K562 (cell line): ENCODE results near the gene CDK11A. TPM values are rescaled to one million over a fixed set of nuclear protein-coding genes. Genes with fewer than 3 reads are reported as not detected.

Source experiments
- ARID1B ChIP-seq: fragments of 450-650 bp; IDR thresholded peaks from 2 replicates; pipeline ENCODE4 v1.6.1; 2016; ENCODE audit warnings: antibody characterized with exemption, mild to moderate bottlenecking, inconsistent platforms
- BCLAF1 ChIP-seq, 2 experiments: fragments of 450-650 bp in 1 of 2; IDR thresholded peaks; 2 replicates each; pipeline ENCODE4 v1.6.1; 2011 to 2017; ENCODE audit warnings: low read depth in 2 of 2, antibody characterized with exemption in 1 of 2, borderline replicate concordance in 1 of 2, low read length in 1 of 2, mild to moderate bottlenecking in 1 of 2, mixed read lengths in 1 of 2; ENCODE audit not compliant: control insufficient read depth in 1 of 2
- CC2D1A ChIP-seq: fragments of 450-650 bp; IDR thresholded peaks from 2 replicates; pipeline ENCODE4 v1.6.1; 2017; ENCODE audit warnings: mild to moderate bottlenecking
- GABPB1 ChIP-seq: sonication (generic); formaldehyde crosslinking; IDR thresholded peaks from 2 replicates; pipeline ENCODE4 v1.8.0; 2022; ENCODE audit warnings: mild to moderate bottlenecking, missing genetic modification reagents
- GMEB1 ChIP-seq: fragments of 250-450 bp; sonication (Bioruptor Pico); IDR thresholded peaks from 2 replicates; pipeline ENCODE4 v1.4.0; 2020; ENCODE audit warnings: mild to moderate bottlenecking
- POLR2A ChIP-seq: fragments of 450-650 bp; conservative IDR thresholded peaks from 2 replicates; pipeline ENCODE4 v1.6.1; 2016
- SIN3B ChIP-seq: fragments of 450-650 bp; IDR thresholded peaks from 2 replicates; pipeline ENCODE4 v1.6.1; 2017; ENCODE audit warnings: low read depth, mild to moderate bottlenecking, moderate library complexity
- SIX5 ChIP-seq, 2 experiments: IDR thresholded peaks; 2 replicates each; pipeline ENCODE4 v1.6.1; 2011; ENCODE audit warnings: low read length in 2 of 2, borderline replicate concordance in 1 of 2, low read depth in 1 of 2, mild to moderate bottlenecking in 1 of 2, moderate library complexity in 1 of 2; ENCODE audit not compliant: insufficient read depth in 1 of 2
- TCF7L2 ChIP-seq: fragments of 150-350 bp; IDR thresholded peaks from 2 replicates; pipeline ENCODE4 v1.6.1; 2016; ENCODE audit warnings: low read depth, mild to moderate bottlenecking, low read length, moderate library complexity
- TRIM24 ChIP-seq, 2 experiments: fragments of 450-650 bp; IDR thresholded peaks; 2 replicates each; pipeline ENCODE4 v1.6.1; 2016
- ZBTB11 ChIP-seq, 3 experiments: fragments of 200-800 bp in 1 of 3; fragments of 250-450 bp in 1 of 3; fragments of 450-650 bp in 1 of 3; sonication (Bioruptor Pico) in 1 of 3; sonication (Bioruptor generic) in 1 of 3; formaldehyde crosslinking in 1 of 3; IDR thresholded peaks; 2 replicates each; pipeline versions ENCODE4 v1.6.1 to v1.8.0; 2016 to 2022; ENCODE audit warnings: mild to moderate bottlenecking in 2 of 3, missing genetic modification characterization in 2 of 3, missing compliant biosample characterization in 1 of 3, moderate library complexity in 1 of 3
- ZBTB33 ChIP-seq: sonication (generic); formaldehyde crosslinking; IDR thresholded peaks from 2 replicates; pipeline ENCODE4 v1.8.1; 2023; ENCODE audit warnings: mild to moderate bottlenecking, missing genetic modification reagents
- ZBTB9 ChIP-seq: fragments of 450-650 bp; formaldehyde crosslinking; IDR thresholded peaks from 2 replicates; pipeline ENCODE4 v1.4.0; 2020; ENCODE audit warnings: mild to moderate bottlenecking, moderate library complexity
- polyA plus RNA-seq, 8 experiments: library from polyadenylated mRNA; depleted of rRNA in 4 of 8; stranded (reverse) in 5 of 8; unstranded in 3 of 8; fragments of >200 nt; fragmentation: Nextera tagmentation in 2 of 8; fragmentation: Illumina TruSeq in 1 of 8; extraction: Ambion mirVana in 2 of 8; extraction: Trizol in 1 of 8; gene quantifications; 2 replicates each; pipeline versions ENCODE4 v1.2.1 to v1.2.3, GENCODE V29; 2011 to 2014; ENCODE audit warnings: inconsistent platforms in 1 of 8, missing spikeins in 1 of 8
- total RNA-seq, 7 experiments: library from RNA; depleted of rRNA in 6 of 7; stranded (reverse); fragments of >200 nt in 6 of 7; fragmentation: Illumina TruSeq in 2 of 7; extraction: Trizol in 2 of 7; gene quantifications; 2 replicates each; pipeline versions ENCODE4 v1.2.1 to v1.2.3, GENCODE V29; 2011 to 2021; ENCODE audit warnings: low replicate concordance in 1 of 7

The CDK11A gene
- total and polyA plus RNA-seq, 9 of the 15 experiments (the other 6 are each of a cell fraction or from before 2014, with no cell fraction given), result 4.5 to 71.0 (median 43.9) TPM

- TF ChIP-seq ARID1B (0 out of 2 replicates have a peak, but pooled peaks have one; percentile 12), ZBTB11 (CRISPR knock-in tag; IDR thresholded peaks at IDR 0.05) (peak in 1 of 3 experiments; percentile 33; a peak in 2 of 6 replicates), TCF7L2 (peak; percentile 85), SIX5 (IDR thresholded peaks at IDR 0.05; ENCODE audit: borderline replicate concordance in 1 of 2, insufficient read depth in 1 of 2, low read depth in 1 of 2, low read length in 2 of 2) (peak; percentile 64; a peak in 3 of 4 replicates), ZBTB9 (CRISPR knock-in tag) (peak; percentile 88), GMEB1 (CRISPR knock-in tag) (0 out of 2 replicates have a peak, but pooled peaks have one; percentile 30), BCLAF1 (IDR thresholded peaks at IDR 0.05; ENCODE audit: borderline replicate concordance in 1 of 2, control insufficient read depth in 1 of 2, low read depth in 2 of 2, low read length in 1 of 2) (peak in 1 of 2 experiments; percentile 93; a peak in 2 of 4 replicates), ZBTB33 (CRISPR knock-in tag) (peak; percentile 75), SIN3B (0 out of 2 replicates have a peak, but pooled peaks have one; percentile 39), TRIM24 (IDR thresholded peaks at IDR 0.05) (peak in 1 of 2 experiments; percentile 55; a peak in 2 of 4 replicates), CC2D1A (peak; percentile 59; the same call in 1 of the 2 replicates), POLR2A (0 out of 2 replicates have a peak, but pooled peaks have one; percentile 37), GABPB1 (peak; percentile 44; the same call in 1 of the 2 replicates)
Observed at GRCh38 chr1:1745651-1746565, 21.8 kb upstream of the CDK11A start (continued).
